OCI-LY1 (cell line): ENCODE measurements around the gene RASA2.

Experiments used
- CTCF ChIP-seq: fragments of 200-600 bp; sonication (generic), shearing (Covaris generic); IDR thresholded peaks from 2 replicates; pipeline ENCODE4 v1.5.1; 2017; ENCODE audit warnings: mild to moderate bottlenecking, antibody characterized with exemption, low read length, moderate library complexity, mixed read lengths
- EZH2 ChIP-seq: fragments of 200-600 bp; sonication (generic), shearing (Covaris generic); IDR thresholded peaks from 2 replicates; pipeline ENCODE4 v1.8.0; 2017; ENCODE audit warnings: borderline replicate concordance, mixed run types, mild to moderate bottlenecking, antibody characterized with exemption, low read length, moderate library complexity, mixed read lengths

DNA sequence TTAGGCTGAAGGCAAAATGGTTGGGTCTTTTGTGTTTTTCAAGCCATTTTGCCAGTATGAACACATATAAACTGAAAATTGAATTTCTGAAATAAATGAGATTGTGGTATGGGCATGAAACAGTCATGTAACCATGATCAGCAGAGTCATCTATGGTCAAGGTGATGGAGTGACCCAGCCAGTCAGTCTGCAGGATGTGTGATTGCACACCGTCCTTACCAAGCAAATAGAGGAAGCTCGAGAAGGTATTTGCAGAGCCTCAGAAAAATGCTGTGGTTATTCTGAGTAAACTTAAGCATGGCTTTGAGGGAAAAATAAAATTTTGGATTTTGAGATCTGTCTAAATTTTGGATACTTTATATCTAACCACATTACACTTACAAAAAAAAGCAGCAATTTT is 155.4 kb downstream of the RASA2 start:
- TF ChIP-seq CTCF (no peak), EZH2 (no peak)
